Activated CD4-positive, CD25-positive, alpha-beta regulatory T cell (primary cell): ENCODE measurements around the gene CRYBG2.
A peak's percentile ranks its signal among the peaks of the same experiment; 100 is the strongest.

Experiments
- DNase-seq, 4 experiments: peaks; one replicate each; lab custom pipeline; 2025; lab: John Stamatoyannopoulos, UW

CRYBG2 gene

DNA sequence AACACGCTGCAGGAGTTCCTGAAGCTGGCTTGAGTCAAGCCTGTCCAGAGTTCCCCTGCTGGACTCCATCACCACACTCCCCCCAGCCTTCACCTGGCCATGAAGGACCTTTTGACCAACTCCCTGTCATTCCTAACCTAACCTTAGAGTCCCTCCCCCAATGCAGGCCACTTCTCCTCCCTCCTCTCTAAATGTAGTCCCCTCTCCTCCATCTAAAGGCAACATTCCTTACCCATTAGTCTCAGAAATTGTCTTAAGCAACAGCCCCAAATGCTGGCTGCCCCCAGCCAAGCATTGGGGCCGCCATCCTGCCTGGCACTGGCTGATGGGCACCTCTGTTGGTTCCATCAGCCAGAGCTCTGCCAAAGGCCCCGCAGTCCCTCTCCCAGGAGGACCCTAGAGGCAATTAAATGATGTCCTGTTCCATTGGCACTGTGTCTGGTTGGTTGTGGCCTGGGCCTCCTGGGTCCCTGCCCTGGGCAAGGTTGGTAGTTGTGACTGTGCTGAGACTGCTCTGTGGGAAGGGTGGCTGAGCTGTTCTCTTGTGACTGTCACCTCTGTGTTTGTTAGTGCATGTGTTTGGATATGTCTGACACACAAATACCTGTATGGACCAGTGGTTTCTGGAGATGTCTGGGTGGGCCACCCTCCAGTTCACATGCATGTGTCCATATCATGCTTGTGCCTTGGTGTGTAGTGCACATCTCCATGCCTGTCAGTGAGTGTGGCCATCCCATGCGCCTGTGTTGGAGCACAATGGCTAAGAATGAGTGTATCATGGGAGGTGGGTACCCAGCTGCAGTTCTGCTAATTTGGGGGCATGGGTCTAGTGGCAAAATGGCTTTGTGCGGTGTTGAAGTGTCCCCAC lies 72.6 kb downstream of the CRYBG2 start:
- DNase-seq: no peak

GRCh38 chr1:26280333-26281042 lies 73.4 kb downstream of the CRYBG2 start:
- no peak for DNase-seq

GRCh38 chr1:26279456-26280332 lies 74.2 kb downstream of the CRYBG2 start, which contains the start of gene SH3BGRL3:
Gene SH3BGRL3, plus strand, starts transcription at chr1:26280086. Its CDS starts 70 bp downstream, at chr1:26280156.
- DNase-seq: peak; percentile 59 to 79 (median 68)

GRCh38 chr1:26278724-26279455 lies 75.0 kb downstream of the CRYBG2 start:
- no peak for DNase-seq

- DNase-seq: no peak
These were observed 75.6 kb downstream of the CRYBG2 start for GRCh38 chr1:26278303-26278702.

DNA sequence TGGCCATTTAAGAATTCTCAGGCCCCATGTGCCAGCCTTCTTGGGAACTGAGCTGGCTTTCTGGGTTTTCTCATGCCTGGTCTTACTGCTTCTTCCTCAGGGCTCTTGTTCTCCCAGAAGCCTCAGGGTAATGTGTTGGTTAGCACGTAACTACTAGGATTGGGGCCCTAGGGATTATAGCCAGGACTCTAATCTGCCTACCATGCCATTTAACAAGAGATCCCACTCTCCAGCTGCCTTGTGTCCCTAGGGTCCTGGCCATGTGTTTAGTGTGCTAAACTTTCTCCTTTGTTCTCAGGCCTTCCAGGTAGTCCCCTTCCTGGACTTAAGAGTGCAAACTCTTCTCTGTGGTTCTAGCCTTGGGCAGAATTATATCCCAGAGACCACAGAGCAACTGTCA lies 76.2 kb downstream of the CRYBG2 start:
- no peak for DNase-seq

GRCh38 chr1:26277261-26277661 lies 76.7 kb downstream of the CRYBG2 start:
- no peak for DNase-seq

GRCh38 chr1:26276432-26276838 lies 77.5 kb downstream of the CRYBG2 start:
- DNase-seq: peak in 1 of 4 experiments; percentile 23

GRCh38 chr1:26275580-26276431 lies 78.1 kb downstream of the CRYBG2 start:
- DNase-seq: peak; percentile 38 to 59 (median 54)

DNA sequence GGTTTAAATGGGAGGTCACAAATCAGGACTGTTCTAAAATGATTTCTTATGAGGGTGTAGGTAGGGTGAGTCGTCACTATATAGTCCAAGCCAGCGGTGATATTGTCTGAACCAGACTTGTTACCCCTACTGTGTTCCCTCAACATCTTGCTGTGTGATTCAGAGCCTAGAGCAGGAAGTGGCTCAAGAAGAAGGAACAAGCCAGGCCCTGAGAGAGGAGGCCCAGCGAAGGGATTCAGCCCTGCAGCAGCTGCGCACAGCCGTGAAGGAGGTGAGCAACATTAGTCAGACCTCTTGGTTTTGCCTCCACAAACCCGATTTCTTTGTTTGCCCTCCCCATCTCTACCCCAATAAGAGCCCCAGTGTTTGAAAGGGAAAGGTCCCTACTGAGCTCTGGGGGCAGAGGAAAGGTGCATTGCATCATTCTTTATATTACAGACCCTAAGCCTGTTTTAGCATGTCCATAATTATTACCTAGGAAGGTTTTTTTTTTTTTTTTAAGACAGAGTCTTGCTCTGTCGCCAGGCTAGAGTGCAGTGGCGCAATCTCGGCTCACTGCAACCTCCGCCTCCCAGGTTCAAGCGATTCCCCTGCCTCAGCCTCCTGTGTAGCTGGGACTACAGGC lies 79.0 kb downstream of the CRYBG2 start:
- no peak for DNase-seq
